Endothelial cell of umbilical vein (primary cell): Measurements from ENCODE around the gene TBC1D16.

Experiments
- CTCF ChIP-seq, 2 donors: IDR thresholded peaks; 1 replicate in 1 of 2; 2 replicates in 1 of 2; pipeline ENCODE4 v1.5.1; 2011; ENCODE audit warnings: low read length in 2 of 2, mild to moderate bottlenecking in 2 of 2, moderate library complexity in 2 of 2, control low read depth in 1 of 2, inconsistent platforms in 1 of 2, low read depth in 1 of 2; ENCODE audit not compliant: insufficient read depth in 1 of 2; ENCODE audit errors: extremely low read depth in 1 of 2
- EZH2 ChIP-seq: IDR thresholded peaks from 2 replicates; pipeline ENCODE4 v1.6.1; 2012; ENCODE audit warnings: borderline replicate concordance, low read depth, mild to moderate bottlenecking, moderate library complexity, low read length, inconsistent platforms; ENCODE audit not compliant: severe bottlenecking
- FOS ChIP-seq: IDR thresholded peaks from 2 replicates; pipeline ENCODE4 v1.6.1; 2011; ENCODE audit warnings: mild to moderate bottlenecking, low read length, moderate library complexity, borderline replicate concordance; ENCODE audit not compliant: insufficient read depth
- JUN ChIP-seq: IDR thresholded peaks from 2 replicates; pipeline ENCODE4 v1.6.1; 2011; ENCODE audit warnings: borderline replicate concordance, low read depth; ENCODE audit not compliant: insufficient read length, insufficient read depth
- MYC ChIP-seq: IDR thresholded peaks from one replicate; pipeline ENCODE4 v1.6.1; 2011; ENCODE audit warnings: mild to moderate bottlenecking, low read depth, low read length
- POLR2A ChIP-seq: IDR thresholded peaks from 2 replicates; pipeline ENCODE4 v1.6.1; 2012; ENCODE audit warnings: low read depth, mild to moderate bottlenecking, control low read depth, low read length
- POLR2AphosphoS5 ChIP-seq: IDR thresholded peaks from 2 replicates; pipeline ENCODE4 v1.6.1; 2012; ENCODE audit warnings: low read depth, mild to moderate bottlenecking, control low read depth, low read length, moderate library complexity; ENCODE audit not compliant: insufficient read depth

- no peak for TF ChIP-seq CTCF (IDR thresholded peaks at IDR 0.05; ENCODE audit: extremely low read depth in 1 of 2, insufficient read depth in 1 of 2, low read depth in 1 of 2, low read length in 2 of 2)
- TF ChIP-seq POLR2A: no peak
- TF ChIP-seq JUN: no peak
- no peak for TF ChIP-seq MYC
- TF ChIP-seq EZH2: no peak
- TF ChIP-seq POLR2AphosphoS5: no peak
- no peak for TF ChIP-seq FOS
Measured at GRCh38 chr17:79996291-79996690, 39.4 kb downstream of the TBC1D16 start.
